GM18870 (cell line): Measurements from ENCODE around the gene SIRT7.
"Not testable (repeated sequence)": the region's sequence is repeated elsewhere in the genome, so short reads cannot be mapped to it uniquely, and the experiment has no call there.

ENCODE experiments used
- ATAC-seq: cut with Tn5 transposase; IDR thresholded peaks from one replicate; pipeline ENCODE4 v1.9.1; 2021; ENCODE audit warnings: moderate library complexity; ENCODE audit not compliant: unreplicated experiment

Gene SIRT7

DNA sequence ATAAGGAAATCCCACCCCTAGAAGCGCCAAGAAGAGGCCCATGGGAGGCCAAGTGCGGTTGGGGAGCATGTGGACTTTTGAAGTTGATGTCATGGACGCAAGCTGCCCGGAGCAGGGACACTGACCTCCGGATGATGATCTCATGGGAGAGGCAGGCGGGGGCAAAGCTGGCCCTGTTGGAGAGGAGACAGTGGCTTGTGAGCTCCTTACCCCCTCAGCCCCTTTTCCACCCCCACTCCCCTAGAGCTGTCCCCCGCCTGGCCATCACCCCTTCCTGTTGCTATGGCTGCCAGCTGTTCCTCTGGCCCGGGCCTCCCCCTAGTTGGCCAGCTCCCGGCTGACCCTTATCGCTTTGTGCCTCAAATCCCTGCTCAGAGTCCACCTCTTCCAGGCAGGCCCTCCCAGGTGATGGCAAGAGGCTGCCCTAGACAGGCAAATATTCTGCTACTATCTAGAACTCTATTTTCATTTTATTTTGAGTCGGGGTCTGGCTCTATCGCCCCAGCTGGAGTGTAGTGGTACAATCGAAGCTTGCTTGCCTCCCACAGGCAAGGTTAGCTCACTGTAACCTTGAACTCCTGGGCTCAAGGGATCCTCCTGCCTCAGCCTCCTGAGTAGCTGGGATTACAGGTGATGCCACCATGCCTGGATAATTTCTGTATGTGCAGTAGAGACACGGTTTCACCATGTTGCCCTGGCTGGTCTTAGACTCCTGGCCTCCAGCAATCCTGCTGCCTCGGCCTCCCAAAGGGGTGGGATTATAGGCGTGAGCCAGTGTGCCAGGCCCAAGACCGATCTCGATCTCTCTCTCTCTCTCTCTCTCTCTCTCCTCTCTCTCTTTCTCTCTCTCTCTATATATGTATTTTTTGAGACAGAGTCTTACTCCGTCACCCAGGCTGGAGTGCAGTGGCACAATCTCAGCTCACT, 36.4 kb upstream of the SIRT7 start:
- ATAC-seq, result no peak

DNA sequence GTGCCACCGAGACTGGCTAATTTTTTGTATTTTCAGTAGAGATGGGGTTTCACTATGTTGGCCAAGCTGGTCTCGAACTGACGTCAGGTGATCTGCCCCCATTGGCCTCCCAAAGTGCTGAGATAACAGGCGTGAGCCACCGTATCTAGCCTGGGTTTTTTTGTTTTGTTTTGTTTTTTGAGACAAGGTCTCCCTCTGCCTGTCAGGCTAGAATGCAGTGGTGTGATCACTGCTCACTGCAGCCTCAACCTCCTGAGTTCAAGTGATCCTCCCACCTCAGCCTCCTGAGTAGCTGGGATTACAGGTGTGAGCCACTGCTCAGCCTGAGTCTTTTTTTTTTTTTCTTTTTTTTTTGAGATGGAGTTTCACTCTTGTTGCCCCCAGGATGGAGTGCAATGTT, 35.5 kb upstream of the SIRT7 start:
- not testable (repeated sequence) for ATAC-seq

DNA sequence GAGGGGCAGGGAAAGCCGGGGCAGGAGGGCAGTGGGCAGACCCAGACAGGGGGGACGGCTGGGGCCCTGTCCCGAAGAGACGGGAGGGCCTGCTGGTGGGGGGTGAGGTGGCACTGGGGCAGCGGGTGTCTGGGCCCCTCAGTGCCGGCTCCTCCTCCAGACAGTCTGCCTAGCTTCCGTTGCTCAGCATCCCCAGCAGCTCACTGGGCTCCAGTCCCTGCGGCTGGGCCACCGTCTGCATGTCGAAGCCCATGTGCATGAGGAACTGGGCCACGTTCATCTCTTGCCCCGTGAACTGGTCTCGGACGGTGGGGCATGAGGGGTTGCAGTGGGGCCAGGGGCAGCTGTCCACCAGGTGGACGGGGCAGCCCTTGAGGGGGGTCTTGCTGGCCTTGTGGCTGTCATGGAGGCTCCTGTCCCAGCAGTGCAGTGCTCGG, 34.8 kb upstream of the SIRT7 start:
- ATAC-seq, result no peak

DNA sequence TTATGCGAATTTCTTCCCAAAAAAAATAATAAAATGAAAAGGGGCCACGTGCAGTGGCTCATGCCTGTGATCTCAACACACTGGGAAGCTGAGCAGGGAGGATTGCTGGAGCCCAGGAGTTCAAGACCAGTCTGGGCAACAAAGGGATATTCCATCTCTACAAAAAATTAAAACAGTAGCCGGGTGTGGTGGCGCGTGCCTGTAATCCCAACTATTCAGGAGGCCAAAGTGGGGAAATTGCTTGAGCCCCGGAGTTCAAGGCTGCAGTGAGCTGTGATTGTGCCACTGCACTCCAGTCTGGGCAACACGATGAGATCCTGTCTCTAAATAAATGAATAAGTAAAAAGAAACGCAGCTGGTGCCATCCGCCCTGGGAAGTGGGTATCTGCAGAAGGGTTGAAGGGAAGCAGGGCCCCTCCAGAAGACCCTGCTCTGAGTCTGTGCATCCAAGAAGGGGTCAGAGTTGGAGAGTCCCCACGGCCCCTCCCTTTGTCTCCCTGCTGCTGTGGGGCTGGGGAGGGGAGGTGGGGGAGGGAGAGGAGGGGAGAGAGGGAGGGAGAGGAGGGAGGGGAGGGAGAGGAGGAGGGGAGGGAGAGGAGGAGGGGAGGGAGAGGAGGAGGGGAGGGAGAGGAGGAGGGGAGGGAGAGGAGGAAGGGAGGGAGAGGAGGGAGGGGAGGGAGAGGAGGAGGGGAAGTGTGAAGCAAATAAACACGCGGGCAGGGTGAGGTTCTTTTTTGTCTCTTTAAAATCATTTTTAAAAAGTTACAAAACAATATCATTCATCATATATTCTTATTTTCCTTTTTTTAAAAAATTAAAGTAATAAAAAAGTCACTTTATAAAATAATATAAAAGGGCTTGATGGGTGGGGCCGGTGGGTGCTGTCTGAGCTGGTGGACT, 34.1 kb upstream of the SIRT7 start:
- no peak for ATAC-seq

DNA sequence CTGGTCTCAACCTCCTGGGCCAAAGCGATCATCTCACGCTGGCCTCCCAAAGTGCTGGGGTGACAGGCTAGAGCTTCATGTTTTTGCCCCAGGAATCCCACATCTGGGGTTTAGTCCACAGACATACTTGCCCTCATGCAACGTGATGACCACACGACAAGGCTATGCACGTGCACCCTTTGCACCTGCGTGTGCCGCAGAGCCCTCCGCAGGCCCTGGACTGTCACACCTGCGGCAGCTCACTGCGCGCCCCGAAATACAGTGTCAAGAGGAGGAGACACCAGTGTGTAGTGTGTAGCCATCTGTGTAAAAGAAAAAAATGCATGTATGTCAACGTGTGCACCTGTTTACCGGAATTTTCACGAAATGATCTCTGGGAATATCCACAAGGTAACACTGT, 32.5 kb upstream of the SIRT7 start:
- ATAC-seq, result no peak

DNA sequence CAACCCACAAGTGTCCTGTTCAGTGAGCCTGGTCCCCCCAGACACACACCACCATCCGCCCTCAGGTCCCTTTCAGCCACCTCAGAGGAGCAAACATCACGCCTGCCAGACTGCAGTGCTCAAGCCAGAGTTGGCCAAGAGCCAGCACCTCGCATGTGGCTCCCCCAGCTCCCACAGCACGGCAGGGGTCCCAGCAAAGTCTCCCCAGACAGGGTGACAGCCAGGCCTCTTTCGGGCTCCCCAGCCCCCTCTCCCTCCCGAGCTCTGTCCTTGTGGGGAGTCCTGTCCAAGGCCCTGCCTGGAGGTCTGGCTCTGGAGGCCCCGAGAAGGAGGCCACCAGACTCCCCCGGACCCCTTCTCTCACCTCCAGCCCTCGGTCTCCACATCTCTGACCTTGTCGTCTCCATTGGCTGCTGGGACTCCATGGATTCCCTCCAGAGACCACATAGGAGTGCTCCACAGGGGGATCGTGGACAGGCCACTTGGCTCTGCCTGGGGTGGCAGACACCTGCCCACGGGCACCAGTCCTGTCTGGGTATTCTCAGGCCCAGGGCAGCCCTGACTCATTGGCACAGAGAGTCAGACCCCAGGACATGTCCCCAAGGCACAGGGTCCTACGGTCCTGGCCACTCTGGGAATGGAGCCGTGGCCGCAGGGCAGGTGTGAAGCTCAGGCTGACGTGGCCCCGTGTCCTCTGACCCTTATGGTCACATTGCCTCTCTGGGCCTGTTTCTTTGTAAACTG, 30.8 kb upstream of the SIRT7 start:
- ATAC-seq, result no peak

DNA sequence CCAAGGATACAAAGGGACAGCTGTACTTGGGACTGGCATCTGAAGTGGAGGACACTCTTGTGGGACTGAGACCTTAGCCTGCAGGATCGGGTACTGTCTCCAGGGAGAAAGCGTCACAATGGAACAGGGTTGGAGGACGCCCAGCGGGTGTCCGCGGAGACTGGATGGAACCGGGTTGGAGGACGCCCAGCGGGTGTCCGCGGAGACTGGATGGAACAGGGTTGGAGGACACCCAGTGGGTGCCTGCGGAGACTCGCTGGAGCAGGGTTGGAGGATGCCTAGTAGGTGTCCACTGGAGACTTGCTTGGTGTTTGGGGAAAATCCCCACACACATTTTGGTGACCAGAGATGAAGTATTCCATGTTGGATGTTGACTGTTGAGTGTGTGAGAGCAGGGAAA, 29.2 kb upstream of the SIRT7 start, which contains the start of gene MYADML2:
TSS of gene MYADML2 (minus strand) at position 45 of the 400 bp plus-strand sequence. CDS start 5,492 bp downstream, outside the sequence.
- ATAC-seq, result no peak

DNA sequence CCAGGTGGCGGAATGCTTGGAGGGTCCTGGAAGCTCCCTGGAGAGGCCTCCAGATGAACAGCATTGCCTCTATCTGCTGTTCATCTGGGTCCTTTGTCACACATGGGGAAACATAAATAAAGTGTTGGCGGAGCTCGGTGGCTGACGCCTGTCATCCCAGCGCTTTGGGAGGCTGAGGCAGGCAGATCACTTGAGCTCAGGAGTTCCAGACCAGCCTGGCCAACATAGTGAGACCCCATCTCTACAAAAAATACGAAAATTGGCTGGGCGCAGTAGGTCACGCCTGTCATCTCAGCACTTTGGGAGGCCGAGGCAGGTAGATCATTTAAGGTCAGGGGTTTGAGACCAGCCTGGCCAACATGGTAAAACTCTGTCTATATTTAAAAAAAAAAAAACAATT, 26.9 kb upstream of the SIRT7 start:
- no peak for ATAC-seq

DNA sequence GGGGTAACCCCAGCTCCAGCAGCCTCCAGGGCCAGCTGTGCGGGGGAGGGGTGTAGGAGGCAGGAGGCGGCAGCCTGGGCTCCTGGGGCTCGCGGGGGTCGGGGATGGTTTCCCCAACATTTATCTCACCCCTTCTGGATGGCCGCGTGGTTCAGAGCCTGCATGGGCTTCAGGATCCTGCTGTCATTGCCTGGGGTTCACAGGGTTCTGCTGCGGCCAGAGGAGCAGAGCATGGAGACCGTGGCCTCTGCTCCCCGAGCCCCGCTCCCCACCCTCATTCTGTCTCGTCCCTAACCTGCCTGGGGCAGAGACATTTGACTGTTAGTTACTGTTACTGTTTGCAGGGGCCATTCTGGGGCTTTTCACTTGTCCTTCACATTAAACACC, 24.2 kb upstream of the SIRT7 start:
- ATAC-seq, result no peak

DNA sequence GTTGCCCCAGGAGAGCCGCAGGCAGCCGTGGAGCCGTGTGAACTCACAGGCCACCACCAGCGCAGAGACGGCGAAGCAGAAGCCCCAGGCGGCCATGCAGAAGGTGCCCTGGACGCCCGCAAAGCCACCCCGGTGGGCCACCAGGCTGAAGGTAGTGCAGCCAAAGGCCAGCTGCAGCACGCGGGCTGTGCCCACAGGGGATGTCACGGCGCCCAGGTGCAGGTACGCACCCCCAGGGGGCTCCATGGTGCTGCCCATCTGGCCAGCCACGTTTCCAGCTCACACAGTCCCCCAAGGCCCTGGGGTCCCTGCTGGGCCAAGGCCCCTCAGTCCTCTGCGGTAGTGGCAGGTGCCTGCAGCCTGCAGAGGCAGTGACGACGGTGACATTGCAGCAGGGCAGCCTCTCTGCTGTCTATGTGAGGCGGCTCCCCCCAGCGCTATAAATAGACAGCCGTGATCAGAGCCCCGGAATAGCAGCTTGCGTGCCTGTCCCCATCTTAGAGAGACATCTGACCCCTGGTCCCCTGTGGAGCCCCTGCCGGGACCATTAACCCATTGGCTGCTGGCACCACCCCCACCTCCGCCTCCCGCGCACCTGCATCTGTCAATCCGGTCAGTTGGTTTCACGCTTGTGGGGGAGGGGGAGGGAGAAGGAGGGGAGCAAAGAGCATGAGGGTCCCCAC, 23.6 kb upstream of the SIRT7 start:
- ATAC-seq, result no peak

DNA sequence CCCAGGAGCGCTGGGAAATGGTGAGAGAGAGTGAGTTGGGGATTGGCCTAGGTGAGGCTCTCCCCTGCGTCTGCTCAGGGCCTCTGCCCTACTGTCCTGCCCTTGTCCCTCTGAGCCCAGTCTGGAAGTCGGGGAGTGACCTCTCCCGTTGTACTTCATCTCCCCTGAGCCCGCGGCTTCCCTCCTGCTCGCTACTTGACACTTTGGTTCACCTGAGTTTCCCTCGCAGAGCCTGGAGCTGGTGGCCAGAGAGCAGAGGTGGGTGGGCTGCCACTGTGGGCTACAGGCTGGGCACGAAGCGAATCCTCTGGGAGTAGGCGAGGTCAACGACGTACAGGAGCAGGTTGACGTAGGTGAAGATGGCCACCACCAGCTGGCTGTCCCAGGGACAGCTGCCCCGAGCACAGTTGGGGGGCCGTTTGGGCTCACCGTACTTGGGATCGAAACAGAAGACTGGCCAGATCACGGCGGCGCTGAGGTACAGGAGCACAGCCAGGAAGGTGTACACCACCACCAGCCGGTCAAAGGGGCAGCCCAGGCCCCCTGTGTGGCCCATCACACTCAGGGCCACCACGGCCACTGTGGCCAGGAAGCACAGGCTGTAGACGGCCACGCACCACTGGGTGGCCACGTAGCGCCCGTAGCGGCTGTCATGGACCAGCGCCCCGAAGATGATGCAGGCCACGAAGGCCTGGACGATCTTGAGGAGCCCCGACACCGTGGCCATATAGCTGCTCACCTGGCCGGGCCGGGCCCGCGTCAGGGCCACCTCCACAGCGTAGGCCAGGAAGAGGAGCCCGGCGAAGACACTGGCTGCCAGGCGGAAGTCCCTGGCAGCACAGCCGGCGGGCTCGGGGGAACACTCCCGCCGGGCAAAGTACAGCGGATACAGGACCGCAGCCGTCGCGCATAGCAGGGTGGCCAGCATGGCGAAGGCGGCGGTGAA, 22.8 kb upstream of the SIRT7 start:
- ATAC-seq, result no peak

DNA sequence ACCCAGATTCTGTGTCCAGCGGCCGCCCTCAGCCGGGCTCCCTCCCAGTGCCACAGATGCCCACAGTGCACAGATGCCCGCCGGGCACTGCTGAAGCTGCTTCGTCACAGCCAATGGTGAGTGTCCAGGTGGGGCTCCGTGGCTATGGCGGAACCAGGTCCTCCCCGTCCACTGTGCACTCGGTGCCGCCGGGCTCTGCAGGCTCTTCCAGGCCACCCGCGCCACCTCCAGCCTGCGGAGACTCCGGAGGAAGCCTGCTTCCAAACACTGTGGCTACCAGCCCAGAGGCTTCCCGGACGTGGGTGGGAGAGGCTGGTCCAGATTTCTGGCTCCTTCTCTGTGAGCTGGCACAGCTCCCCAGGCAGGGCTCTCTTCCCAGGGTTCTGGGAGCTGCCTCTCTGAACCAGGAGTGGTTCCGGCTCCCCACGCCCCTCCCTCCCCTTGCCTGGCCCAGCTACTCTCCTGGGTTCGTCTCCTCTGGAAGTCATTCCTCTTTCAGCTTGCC, 22.0 kb upstream of the SIRT7 start:
- ATAC-seq, result no peak

DNA sequence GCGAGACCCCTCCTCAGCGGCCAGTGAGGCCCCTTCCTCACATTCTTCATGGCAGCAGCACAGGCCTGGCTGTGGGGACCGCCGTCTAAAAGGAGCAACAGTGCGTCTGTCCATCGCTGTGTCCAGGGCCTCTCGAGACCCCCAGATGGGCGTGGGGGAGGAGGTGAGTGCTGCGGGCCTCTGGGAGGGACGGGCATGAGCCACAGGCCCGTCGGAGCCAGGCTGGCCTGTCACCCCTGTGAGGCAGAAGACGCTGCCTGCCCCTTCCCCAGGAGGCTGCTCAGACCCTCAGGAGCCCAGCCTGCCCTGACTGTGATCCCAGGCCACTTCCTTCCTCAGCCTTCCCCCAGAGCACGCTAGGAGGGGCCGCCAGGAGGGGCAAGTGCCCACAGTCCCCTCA, 21.2 kb upstream of the SIRT7 start:
- ATAC-seq, result no peak

DNA sequence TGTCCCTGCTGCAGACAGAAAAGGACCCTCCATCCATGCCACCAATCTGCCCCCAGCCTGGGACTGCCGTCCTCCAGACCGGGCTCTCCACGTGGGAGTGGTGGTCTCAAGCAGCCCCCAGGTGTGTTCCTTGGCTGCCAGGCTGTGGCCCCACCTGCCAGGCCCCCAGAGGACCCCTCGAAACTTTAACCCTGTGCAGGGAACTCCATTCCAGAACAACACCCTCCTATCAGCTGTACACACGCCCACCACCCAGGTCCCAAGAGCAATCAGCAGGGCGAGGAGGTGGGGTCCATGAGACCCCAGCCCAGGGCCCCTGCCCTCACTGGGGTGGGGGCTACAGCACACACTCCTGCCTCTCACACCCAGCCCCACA, 17.7 kb upstream of the SIRT7 start:
- ATAC-seq, result no peak

DNA sequence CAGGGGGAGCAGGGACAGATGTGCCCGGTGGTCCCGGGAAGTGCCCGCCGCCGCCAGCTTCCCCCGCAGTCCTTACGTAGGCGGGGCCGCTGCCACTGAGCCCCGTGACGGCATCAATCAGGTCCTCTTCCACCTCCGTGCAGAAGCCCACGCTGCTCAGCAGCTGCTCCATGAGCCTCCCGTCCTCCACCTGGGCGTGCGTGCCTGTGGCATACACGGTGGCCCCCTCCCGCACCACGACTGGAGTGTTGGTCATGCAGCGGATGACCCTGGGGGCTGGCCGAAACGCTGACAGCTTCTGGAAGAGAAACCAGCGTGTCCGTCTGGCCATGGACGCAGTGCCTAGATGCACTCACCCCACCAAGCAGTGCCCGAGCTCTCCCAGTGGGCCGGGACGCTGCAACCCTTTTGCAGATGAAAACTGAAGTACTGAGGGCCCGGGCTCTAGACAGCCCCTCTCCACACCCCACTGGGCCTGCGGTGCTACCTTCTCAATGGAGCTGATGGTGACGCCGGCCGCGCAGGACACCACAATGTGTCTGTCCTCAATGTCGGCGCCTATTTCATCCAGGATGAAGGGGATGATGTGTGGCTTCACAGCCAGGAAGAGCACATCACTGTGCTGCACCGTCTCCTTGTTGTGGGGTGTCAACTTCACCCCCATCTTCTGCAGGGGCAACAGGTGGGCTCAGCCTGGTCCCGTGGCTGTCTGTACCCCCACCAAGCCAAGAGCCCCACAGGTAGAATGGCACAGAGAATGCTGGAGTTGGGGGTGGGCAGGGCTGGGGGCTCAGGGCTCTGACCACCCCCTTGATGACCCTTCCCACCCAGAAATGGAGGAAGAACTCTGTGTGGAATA, 17.1 kb upstream of the SIRT7 start:
- ATAC-seq, result no peak

DNA sequence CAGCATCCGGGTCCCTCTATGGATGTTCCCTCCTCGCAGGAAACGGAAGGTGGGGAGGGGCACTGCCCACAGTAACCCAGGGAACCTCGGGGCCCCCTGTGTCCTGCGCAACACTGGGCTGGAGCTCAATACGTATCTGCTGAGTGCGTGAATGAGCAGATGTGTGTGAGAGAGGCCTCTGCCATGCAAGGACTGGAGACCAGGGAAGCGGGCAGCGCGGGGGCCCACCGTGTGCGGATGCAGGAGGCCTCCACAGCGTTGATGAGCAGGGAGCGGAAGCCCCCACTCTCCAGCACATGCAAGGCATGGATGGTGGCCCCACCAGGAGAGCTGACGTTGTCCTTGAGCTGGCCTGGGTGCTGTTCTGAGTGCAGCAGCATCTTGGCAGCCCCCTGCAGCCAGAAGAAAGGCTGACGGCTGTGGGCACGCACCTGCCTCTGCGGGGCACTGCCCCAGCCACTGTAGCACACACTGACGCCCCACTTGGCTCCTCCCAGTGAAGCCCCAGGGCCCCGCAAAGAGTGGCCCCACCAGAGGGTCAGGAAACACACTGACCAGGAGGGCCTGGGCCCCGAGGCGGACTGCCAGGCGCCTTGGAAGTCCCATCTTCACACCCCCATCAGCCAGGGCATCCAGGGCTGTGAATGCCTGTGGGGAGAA, 16.3 kb upstream of the SIRT7 start:
- no peak for ATAC-seq

DNA sequence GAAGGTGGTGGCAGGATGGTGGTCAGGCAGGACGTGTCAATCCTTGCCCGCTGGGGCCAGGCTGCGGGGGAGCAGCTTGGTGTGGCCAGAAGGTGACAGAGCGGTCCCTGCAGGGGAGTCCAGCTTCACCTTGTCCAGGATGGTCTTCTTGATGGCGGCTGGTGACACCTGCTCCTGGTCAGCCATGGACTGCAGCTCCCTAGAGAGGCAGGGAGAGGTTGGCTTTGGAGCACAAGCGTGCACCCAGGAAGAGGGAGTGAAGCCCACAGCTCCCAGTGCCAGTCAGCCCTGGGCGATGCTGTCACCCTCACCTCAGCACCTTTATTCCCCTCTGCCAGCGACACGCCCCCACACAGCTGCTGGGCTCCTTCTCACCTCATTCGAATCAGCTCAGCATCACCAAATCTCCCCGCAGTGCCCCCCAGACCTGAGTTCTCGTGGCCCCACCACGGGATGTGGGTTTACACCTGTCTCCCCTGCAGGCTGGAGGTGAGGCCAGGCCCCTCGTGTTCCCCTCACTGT, 15.3 kb upstream of the SIRT7 start:
- no peak for ATAC-seq
